GM12878 (cell line): ENCODE results near the gene C11orf97. TPM values are rescaled to one million over a fixed set of nuclear protein-coding genes. Genes with fewer than 3 reads are reported as not detected.

Experiments
- ATAC-seq: fragments of 200-7000 bp; cut with Tn5 transposase; 3 replicates; pipeline ENCODE4 v1.9.1; 2020; ENCODE audit warnings: mild to moderate bottlenecking, moderate library complexity
- BruUV-seq: library from RNA; stranded (reverse); fragments of 400-500 nt; replicated peaks from 2 replicates; lab custom pipeline; 2021; lab: Mats Ljungman, UMichigan
- CTCF ChIA-PET: fragments of 300-600 bp; sonication (Branson Sonifier 250); formaldehyde crosslinking; extraction: SDS; loops from one replicate; lab custom pipeline; 2021; ENCODE audit warnings: inconsistent platforms; lab: Yijun Ruan, JAX
- POLR2A ChIA-PET: fragments of 350-600 bp; formaldehyde crosslinking; extraction: SDS; loops from one replicate; lab custom pipeline; 2021; ENCODE audit warnings: inconsistent platforms; lab: Charles Lee
- RAD21 ChIA-PET: fragments of 300-600 bp; sonication (Branson Sonifier 250); formaldehyde crosslinking; loops from one replicate; lab custom pipeline; 2023; ENCODE audit warnings: antibody characterized with exemption; ENCODE audit not compliant: unreplicated experiment; lab: Charles Lee
- SMC1A ChIA-PET: fragments of 300-600 bp; sonication (Branson Sonifier 250); formaldehyde crosslinking; loops from one replicate; lab custom pipeline; 2023; ENCODE audit not compliant: unreplicated experiment, uncharacterized antibody; lab: Charles Lee
- DNase-seq: peaks from one replicate; pipeline ENCODE4 v3.0.0-alpha.2; 2011; ENCODE audit warnings: low read depth, low spot score
- FAIRE-seq: peaks from 3 replicates; lab custom pipeline; 2011; peaks lifted over from hg19 to GRCh38; lab: Jason Lieb, UNC
- H2AFZ ChIP-seq: 2 replicates; pipeline ENCODE4 v1.6.0; 2011; ENCODE audit warnings: low read depth, low read length, control low read depth; ENCODE audit not compliant: control insufficient read depth
- H3K27ac ChIP-seq: 2 replicates; pipeline ENCODE4 v1.5.1; 2011; ENCODE audit warnings: control low read depth; ENCODE audit not compliant: control insufficient read depth, insufficient read depth
- H3K27me3 ChIP-seq, 2 experiments: replicated peaks in 1 of 2; 2 replicates each; pipeline versions ENCODE4 v1.6.0 to v1.6.1; 2011; ENCODE audit warnings: low read length in 1 of 2; ENCODE audit not compliant: control insufficient read depth in 2 of 2, insufficient read depth in 2 of 2
- H3K36me3 ChIP-seq, 2 experiments: 2 replicates each; pipeline ENCODE4 v1.5.1; 2011; ENCODE audit warnings: low read length in 1 of 2; ENCODE audit not compliant: control insufficient read depth in 2 of 2, insufficient read depth in 2 of 2
- H3K4me1 ChIP-seq: 2 replicates; pipeline ENCODE4 v1.6.1; 2011; ENCODE audit warnings: mild to moderate bottlenecking, low read length, moderate library complexity, mixed read lengths; ENCODE audit not compliant: control insufficient read depth, insufficient read depth
- H3K4me2 ChIP-seq: 2 replicates; pipeline ENCODE4 v1.6.0; 2011; ENCODE audit warnings: control low read depth; ENCODE audit not compliant: control insufficient read depth, insufficient read depth
- H3K4me3 ChIP-seq: fragments of 200-600 bp; sonication (generic); 2 replicates; pipeline ENCODE4 v1.5.1; 2016
- H3K79me2 ChIP-seq: 2 replicates; pipeline ENCODE4 v1.6.0; 2011; ENCODE audit warnings: low read length; ENCODE audit not compliant: control insufficient read depth, insufficient read depth
- H3K9ac ChIP-seq: 2 replicates; pipeline ENCODE4 v1.8.0; 2011; ENCODE audit warnings: low read length, control low read depth, mixed read lengths; ENCODE audit not compliant: control insufficient read depth, insufficient read depth
- H3K9me3 ChIP-seq: replicated peaks from 3 replicates; pipeline ENCODE4 v1.5.1; 2011; ENCODE audit warnings: mild to moderate bottlenecking, low read length; ENCODE audit not compliant: control insufficient read depth, insufficient read depth
- H4K20me1 ChIP-seq: 2 replicates; pipeline ENCODE4 v1.6.0; 2011; ENCODE audit not compliant: control insufficient read depth, insufficient read depth
- CREB1 ChIP-seq: IDR thresholded peaks from 2 replicates; pipeline ENCODE4 v1.6.1; 2012; ENCODE audit warnings: low read depth, mild to moderate bottlenecking, inconsistent platforms
- FOXK2 ChIP-seq: fragments of 450-650 bp; IDR thresholded peaks from 2 replicates; pipeline ENCODE4 v1.6.1; 2017; ENCODE audit warnings: mild to moderate bottlenecking, moderate library complexity
- HDAC6 ChIP-seq: fragments of 200-600 bp; sonication (generic); IDR thresholded peaks from one replicate; pipeline ENCODE4 v1.8.0; 2017; ENCODE audit warnings: antibody characterized with exemption; ENCODE audit not compliant: unreplicated experiment
- HSF1 ChIP-seq: fragments of 150-350 bp; IDR thresholded peaks from 2 replicates; pipeline ENCODE4 v1.6.1; 2014; ENCODE audit warnings: mild to moderate bottlenecking, low read depth, low read length
- IKZF2 ChIP-seq, 2 experiments: fragments of 450-650 bp; IDR thresholded peaks; 2 replicates each; pipeline ENCODE4 v1.6.1; 2017; ENCODE audit warnings: mild to moderate bottlenecking in 2 of 2, moderate library complexity in 2 of 2
- NFIC ChIP-seq: IDR thresholded peaks from 2 replicates; pipeline ENCODE4 v1.6.1; 2012; ENCODE audit warnings: low read depth, mild to moderate bottlenecking, inconsistent platforms, low read length, moderate library complexity
- NFYB ChIP-seq: IDR thresholded peaks from 2 replicates; pipeline ENCODE4 v1.6.1; 2011; ENCODE audit warnings: low read depth, mild to moderate bottlenecking, low read length, improper control_type of control experiment, moderate library complexity; ENCODE audit not compliant: insufficient read depth
- RB1 ChIP-seq: fragments of 450-650 bp; formaldehyde crosslinking; IDR thresholded peaks from 2 replicates; pipeline ENCODE4 v1.6.1; 2017; ENCODE audit warnings: mild to moderate bottlenecking, borderline replicate concordance
- TARDBP ChIP-seq: IDR thresholded peaks from 2 replicates; pipeline ENCODE4 v1.6.1; 2016; ENCODE audit warnings: borderline replicate concordance
- in situ Hi-C: fragments of 300-500 bp; cut with MboI; formaldehyde crosslinking; loops from 9 replicates; pipeline ENCODE4 v1.14.3; 2018; ENCODE audit warnings: mixed read lengths
- intact Hi-C: fragments of 100-400 bp; cut with micrococcal nuclease; formaldehyde crosslinking; loops from one replicate; pipeline ENCODE4 v1.14.2; 2022; ENCODE audit not compliant: unreplicated experiment
- polyA plus RNA-seq, 11 experiments: library from polyadenylated mRNA; depleted of rRNA in 4 of 11; unstranded in 6 of 11; stranded (reverse) in 5 of 11; fragments of >200 nt; fragmentation: Nextera tagmentation in 4 of 11; fragmentation: Illumina TruSeq in 1 of 11; extraction: Ambion mirVana in 4 of 11; extraction: Trizol in 1 of 11; gene quantifications; 1 replicate in 1 of 11; 2 replicates in 10 of 11; pipeline versions ENCODE4 v1.2.1 to v1.2.3, GENCODE V29; 2011 to 2016; ENCODE audit warnings: inconsistent platforms in 2 of 11, missing spikeins in 2 of 11, low read depth in 1 of 11
- total RNA-seq, 4 experiments: library from RNA; depleted of rRNA in 3 of 4; stranded (reverse); fragments of >200 nt in 3 of 4; fragmentation: Illumina TruSeq in 1 of 4; extraction: Trizol in 1 of 4; gene quantifications; 2 replicates each; pipeline versions ENCODE4 v1.2.1 to v1.2.3, GENCODE V29; 2013 to 2021
- TF ChIP-seq, protein P1 (sequence below): IDR thresholded peaks from 2 replicates; pipeline ENCODE4 v1.6.1; 2012; ENCODE audit warnings: low read depth, low read length, improper control_type of control experiment

The C11orf97 gene
- total and polyA plus RNA-seq, 10 of the 15 experiments (the other 5 are each of a cell fraction or from before 2014, with no cell fraction given), result not detected

GRCh38 chr11:94528551-94528950, 16.3 kb downstream of the C11orf97 start:
- ChIA-PET SMC1A (interaction anchor here (1.7 kb wide), 1 partner anchor 68 kb away, joined by 5 read pairs; no protein-coding TSS in a partner anchor), CTCF (interaction anchor here (0.9 kb wide), 1 partner anchor 74 kb away, joined by 4 read pairs; no protein-coding TSS in a partner anchor), RAD21 (interaction anchor here (1.2 kb wide), 1 partner anchor 9 kb away, joined by 3 read pairs; no protein-coding TSS in a partner anchor), POLR2A (interaction anchor here (0.6 kb wide), 1 partner anchor 54 kb away, joined by 4 read pairs; no protein-coding TSS in a partner anchor)
- Histone ChIP-seq H4K20me1 (no peaks in the 10 kb centered on the region), H3K27me3 (no peaks in the 10 kb centered on the region), H3K4me3 (no peak overlapping the region), H3K36me3 (no peaks in the 10 kb centered on the region), H3K79me2 (no peaks in the 10 kb centered on the region), H3K9me3 (no peaks in the 10 kb centered on the region), H3K9ac (no peak overlapping the region), H3K4me2 (no peak overlapping the region), H3K27ac (no peak overlapping the region), H3K4me1 (no peaks in the 10 kb centered on the region; the same call in 1 of the 2 replicates), H2AFZ (no peak overlapping the region)
- intact Hi-C loops, result no loop called here
- DNase-seq, result no peak
- no peak for ATAC-seq
- no TSS peak for BruUV-seq
- TF ChIP-seq TARDBP, result no peak
- no peak for TF ChIP-seq HSF1
- TF ChIP-seq, protein P1, sequence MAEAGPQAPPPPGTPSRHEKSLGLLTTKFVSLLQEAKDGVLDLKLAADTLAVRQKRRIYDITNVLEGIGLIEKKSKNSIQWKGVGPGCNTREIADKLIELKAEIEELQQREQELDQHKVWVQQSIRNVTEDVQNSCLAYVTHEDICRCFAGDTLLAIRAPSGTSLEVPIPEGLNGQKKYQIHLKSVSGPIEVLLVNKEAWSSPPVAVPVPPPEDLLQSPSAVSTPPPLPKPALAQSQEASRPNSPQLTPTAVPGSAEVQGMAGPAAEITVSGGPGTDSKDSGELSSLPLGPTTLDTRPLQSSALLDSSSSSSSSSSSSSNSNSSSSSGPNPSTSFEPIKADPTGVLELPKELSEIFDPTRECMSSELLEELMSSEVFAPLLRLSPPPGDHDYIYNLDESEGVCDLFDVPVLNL, result no peak
- TF ChIP-seq IKZF2 (IDR thresholded peaks at IDR 0.05), result no peak
- TF ChIP-seq NFYB, result no peak
- TF ChIP-seq NFIC, result no peak
- no peak for TF ChIP-seq RB1
- no peak for TF ChIP-seq HDAC6
- TF ChIP-seq CREB1, result no peak
- no peak for TF ChIP-seq FOXK2
- no peak for FAIRE-seq
- in situ Hi-C loops, result no loop called here
